Stimulated activated naive CD4-positive, alpha-beta T cell (primary cell): Measurements from ENCODE around the gene TRPC3.
"Not testable (repeated sequence)": the region's sequence is repeated elsewhere in the genome, so short reads cannot be mapped to it uniquely, and the experiment has no call there.

Source experiments
- DNase-seq, 6 experiments: peaks; one replicate each; lab custom pipeline; 2025; lab: John Stamatoyannopoulos, UW

Gene TRPC3

DNA sequence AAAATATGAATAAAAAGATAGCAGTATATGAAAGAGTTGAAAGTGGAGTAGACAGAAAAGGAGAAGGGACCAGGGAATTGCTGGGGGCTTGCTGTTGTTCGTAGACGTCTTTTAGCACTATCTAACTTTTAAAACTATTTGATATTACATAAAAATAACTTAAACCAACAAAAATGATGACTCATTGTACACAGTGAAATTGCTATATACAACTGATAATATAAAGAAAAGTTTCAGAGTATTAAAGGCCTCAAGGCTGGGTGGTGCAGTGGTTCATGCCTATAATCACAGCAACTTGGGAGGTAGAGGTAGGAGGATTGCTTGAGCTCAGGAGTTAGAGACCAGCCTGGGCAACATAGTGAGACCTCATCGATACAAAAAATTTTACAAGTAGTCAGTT is 5.2 kb downstream of the TRPC3 start:
- DNase-seq: no peak

DNA sequence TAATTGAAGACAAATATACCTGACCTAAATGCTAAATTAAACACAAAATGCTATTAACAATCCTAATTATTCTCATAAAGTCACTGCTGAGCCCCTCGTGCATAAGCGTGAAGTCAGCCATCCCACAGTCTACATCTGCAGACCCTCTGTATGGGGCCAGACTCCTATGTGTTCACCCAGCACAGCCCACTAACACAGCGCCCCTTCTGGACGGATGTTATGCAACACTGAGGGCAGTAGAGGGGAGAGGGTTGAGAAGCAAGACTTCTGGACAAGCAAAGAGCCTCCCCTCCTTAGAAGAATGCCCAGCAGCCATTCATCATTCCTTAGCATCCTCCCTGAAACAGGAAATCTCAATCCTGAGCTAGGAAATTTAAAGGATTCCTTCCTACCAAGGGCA is 7.9 kb downstream of the TRPC3 start:
- no peak for DNase-seq

DNA sequence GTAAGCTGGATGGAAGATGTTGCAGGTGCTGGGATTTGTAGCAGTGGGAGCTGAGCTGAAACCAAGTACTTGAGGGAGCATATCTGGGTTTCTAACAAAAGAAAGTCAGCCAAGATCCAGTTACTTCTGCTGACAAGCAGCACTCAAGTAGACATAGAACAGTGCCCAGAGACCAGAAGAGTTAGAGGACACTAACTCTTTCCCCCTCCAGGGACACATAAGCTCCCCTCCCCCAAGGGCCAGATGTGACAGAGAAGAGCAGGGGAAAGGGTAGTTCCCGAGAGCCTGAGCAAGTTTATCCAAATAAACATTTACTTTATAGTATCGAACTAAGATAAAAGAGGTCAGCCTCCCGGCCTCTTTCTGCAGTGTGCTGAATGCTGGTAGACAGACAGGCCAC is 12.2 kb downstream of the TRPC3 start:
- no peak for DNase-seq

GRCh38 chr4:121938282-121939092 is 13.4 kb downstream of the TRPC3 start:
- DNase-seq: no peak

DNA sequence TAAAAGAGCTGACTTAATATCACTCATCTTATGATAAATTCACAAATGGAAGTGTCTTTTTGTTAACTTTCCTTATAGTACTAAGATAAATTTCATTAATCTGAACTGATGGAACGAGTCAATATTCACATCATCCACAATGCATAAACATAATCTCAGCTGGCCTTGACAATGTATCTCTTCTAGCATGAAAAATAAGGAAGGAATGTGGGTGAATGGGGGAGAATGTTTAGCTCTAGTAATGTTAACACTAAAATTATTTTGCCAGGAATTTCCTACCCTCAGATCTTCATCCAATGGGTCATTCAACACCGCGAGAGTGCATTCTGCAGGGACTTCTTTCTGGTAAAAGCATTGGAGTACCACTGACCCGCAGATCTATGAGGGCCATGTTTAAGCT is 15.8 kb downstream of the TRPC3 start:
- no peak for DNase-seq

GRCh38 chr4:121934635-121935034 is 17.2 kb downstream of the TRPC3 start:
- no peak for DNase-seq

DNA sequence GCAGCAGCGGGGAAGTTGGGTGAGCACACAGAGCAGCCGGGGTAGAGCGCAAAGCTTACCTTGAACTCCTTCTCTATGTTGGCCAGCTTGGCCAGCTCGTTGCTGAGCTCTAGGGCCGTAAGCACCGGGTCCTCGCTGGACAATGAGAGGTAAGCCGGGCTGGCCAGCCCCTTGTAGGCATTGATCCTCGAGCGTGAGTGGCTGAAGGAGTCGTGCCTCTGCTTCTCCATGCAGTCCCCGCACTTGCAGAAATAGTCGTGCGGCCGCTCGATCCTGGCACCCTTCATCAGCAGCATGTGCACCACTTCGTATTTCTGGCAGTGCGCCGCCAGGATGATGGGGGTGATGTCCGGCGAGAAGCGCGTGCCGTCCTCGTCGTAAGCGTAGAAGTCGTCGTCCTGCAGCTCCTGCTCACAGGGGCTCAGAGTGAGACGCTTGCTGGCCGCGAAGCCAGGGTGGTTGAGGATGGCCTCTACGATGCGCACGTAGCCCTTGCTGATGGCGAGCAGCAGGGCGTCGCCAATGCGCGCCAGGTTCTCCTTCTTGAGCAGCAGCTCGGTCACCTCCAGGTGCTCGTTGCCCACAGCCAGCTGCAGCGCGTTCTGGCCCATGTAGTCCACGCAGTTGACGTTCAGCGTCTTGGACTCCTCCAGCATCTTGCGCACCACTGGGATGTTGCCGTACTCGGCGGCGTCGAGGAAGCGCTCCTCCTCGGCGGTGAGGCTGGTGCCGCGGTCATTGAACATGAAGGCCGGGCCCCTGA is 19.5 kb downstream of the TRPC3 start:
- no peak for DNase-seq

GRCh38 chr4:121930304-121930703 is 21.6 kb downstream of the TRPC3 start:
- no peak for DNase-seq

DNA sequence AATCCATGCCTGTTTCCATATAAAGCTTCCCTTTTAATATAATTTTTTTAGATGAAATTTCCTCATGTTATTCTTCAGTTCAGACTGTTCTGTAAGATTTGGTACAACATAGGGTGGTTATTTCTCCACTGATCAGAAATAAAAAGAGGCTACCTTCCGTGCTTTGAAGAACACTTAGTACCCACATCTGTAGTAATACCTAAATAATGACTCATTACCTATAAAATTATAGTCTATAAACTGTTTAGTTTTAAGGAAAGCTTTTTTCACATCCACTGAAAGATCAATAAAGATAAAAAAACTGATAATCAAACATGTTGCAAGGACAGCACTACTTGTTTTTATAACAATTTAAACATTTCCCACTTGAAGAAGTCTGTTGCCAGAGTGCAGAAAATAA is 23.9 kb downstream of the TRPC3 start:
- no peak for DNase-seq

DNA sequence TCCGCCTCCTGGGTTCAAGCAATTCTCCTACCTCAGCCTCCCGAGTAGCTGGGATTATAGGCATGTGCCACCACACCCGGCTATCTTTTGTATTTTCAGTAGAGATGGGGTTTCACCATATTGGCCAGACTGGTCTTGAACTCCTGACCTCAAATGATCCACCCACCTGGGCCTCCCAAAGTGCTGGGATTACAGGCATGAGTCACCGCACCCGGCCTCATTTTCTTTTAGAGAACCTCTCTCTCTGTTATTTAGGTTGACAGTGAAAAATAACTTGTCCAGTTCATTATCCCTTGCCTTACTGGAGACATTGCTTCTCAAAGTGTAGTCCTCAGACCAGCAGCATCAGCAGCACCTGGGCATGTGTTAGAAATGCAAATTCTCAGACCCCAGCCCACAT is 25.4 kb downstream of the TRPC3 start:
- DNase-seq: not testable (repeated sequence)

- no peak for DNase-seq
Observed at GRCh38 chr4:121923306-121923705, 28.6 kb downstream of the TRPC3 start.

- DNase-seq: no peak
Observed at GRCh38 chr4:121913667-121914066, 38.2 kb downstream of the TRPC3 start.

GRCh38 chr4:121908346-121908745 is 43.5 kb downstream of the TRPC3 start:
- DNase-seq: no peak

DNA sequence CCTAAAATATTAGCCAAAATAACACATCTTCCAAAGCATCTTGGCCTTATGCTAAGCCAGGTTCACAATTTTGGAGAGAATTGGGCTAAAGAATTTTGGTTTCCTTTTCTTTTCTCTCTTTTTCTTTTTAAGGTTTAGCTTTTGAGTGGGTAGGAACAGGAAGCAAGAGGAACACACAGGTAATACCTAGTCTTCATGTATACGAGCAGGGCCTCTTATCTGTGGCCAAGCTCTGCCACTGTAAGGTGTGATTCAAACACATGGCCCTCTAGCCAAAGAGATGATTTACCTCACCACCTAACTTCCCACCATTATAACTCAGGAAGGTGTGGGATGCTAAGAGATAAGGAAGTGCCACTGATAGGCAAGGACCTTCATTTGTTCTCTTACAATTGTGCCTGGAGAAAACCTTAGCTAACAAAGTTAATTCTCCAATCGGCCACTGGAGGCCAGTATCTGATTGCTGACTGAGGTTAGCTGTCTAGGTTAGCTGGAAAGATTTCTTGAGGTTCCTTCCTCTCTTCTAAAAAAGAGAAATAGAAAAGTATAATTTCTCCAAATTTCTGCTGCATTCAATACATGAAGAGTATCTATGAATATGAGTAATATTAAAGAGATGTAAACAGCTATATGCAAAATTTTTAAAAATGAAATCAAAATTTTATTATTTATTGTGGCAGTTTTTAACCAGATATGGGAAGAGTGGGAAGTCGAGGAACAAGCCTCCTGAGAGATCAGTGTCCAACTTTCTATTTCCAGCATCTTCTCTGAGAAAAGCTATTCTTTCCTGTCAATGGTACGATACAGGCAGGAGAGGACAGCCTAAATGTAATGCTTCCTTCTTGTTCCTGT is 51.5 kb downstream of the TRPC3 start:
- DNase-seq: peak in 5 of 6 experiments; percentile 25 to 57 (median 47)

DNA sequence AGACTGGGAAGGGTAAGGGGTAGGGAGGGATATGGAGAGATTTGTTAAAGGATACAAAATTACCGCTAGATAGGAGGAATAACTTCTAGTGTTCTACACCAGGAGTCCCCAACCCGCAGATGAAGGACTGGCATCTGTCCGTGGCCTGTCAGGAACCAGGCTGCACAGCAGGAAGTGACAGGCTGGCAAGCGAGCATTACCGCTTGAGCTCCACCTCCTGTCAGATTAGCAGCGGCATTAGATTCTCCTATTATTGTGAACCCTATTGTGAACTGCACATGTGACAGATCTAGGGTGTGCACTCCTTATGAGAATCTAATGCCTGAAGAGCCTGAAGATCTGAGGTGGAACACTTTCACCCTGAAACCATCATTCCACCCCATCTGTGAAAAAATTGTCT is 53.7 kb downstream of the TRPC3 start:
- DNase-seq: peak in 2 of 6 experiments; percentile 0 to 17

DNA sequence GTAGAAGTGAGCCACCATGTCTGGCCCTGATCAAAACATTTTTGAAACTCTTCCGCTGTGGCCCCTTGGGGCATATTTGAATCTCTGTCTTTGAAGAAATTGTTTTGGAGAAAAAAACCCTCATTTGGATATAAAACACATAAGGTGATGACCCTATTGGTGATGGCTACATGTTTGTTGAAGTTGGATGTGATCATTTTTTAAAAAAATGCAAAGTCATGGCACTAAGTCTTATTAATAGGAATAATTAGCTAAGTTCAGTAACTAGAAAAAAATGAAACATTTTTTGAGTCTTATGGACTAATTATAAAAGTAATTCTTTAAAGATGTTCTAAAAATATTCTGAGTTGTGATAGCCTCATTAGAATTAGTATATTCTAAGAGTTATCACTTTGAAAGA is 63.7 kb downstream of the TRPC3 start:
- no peak for DNase-seq

- DNase-seq: no peak
Observed at GRCh38 chr4:121885115-121885514, 66.7 kb downstream of the TRPC3 start.

DNA sequence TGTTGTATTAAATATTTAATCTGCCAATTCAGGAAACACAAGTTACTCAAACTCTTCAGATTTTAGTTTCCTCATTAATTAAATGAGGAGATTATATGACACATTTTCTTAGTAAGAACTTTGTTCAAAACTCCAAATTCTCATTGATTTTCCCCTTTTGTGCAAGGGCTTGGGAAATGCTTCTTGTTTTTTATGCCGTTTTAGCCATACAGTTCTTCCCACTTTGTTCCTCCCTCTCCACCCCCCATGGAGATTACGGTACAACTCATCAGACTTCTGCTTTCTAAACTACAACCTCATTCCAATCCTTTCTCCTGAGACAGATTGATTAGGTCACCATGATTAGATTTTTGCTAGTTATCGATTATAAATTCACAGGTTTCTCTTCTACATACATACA is 70.7 kb downstream of the TRPC3 start:
- no peak for DNase-seq

DNA sequence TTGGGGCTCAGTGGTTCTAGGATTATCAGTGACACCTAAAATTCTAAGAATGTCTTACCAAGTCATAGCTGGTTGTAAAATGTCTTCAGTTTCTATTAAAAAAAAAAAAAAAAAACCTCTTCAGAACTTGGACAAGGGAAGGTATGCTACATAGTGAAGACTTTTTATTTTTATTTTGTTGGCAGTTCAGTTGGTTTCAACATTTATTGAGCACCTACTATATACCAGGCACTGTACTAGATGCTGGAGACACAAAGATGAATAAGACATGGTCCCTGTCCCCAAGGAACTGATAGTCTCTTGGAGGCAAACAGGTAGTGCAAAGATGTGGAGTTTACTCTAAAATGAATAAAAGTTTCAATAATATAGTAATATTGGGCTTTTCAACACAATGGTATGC is 72.7 kb downstream of the TRPC3 start:
- DNase-seq: no peak

- no peak for DNase-seq
Observed at GRCh38 chr4:121877041-121877773, 74.7 kb downstream of the TRPC3 start.

DNA sequence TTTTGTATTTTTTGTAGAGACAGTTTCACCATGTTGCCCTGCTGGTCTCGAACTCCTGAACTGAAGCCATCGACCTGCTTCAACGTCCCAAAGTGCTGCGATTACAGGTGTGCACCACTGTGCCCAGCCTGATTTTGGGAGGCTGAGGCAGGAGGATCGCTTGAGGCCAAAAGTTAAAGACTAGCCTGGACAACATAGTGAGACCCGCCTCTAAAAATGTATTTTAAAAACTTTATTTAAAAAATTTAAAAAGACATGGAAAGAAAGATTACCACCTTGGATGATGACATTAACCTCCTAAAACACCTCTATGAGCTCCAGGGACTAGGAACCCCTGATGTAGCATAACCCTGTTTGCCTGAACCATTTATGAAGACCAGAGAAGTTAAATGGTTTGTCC is 75.8 kb downstream of the TRPC3 start:
- DNase-seq: no peak

GRCh38 chr4:121875652-121876051 is 76.2 kb downstream of the TRPC3 start:
- DNase-seq: no peak
